Astrocyte of the hippocampus (primary cell): ENCODE data around the gene PGAP3.

Experiments
- DNase-seq: peaks from one replicate; pipeline ENCODE4 v3.0.0; 2011; ENCODE audit warnings: low read depth, low spot score

PGAP3 gene

GRCh38 chr17:39639566-39640458 is 48.0 kb downstream of the PGAP3 start:
- DNase-seq, result peak; percentile 26

GRCh38 chr17:39639043-39639442 is 48.8 kb downstream of the PGAP3 start:
- DNase-seq, result no peak

GRCh38 chr17:39638317-39638716 is 49.5 kb downstream of the PGAP3 start:
- DNase-seq, result no peak

DNA sequence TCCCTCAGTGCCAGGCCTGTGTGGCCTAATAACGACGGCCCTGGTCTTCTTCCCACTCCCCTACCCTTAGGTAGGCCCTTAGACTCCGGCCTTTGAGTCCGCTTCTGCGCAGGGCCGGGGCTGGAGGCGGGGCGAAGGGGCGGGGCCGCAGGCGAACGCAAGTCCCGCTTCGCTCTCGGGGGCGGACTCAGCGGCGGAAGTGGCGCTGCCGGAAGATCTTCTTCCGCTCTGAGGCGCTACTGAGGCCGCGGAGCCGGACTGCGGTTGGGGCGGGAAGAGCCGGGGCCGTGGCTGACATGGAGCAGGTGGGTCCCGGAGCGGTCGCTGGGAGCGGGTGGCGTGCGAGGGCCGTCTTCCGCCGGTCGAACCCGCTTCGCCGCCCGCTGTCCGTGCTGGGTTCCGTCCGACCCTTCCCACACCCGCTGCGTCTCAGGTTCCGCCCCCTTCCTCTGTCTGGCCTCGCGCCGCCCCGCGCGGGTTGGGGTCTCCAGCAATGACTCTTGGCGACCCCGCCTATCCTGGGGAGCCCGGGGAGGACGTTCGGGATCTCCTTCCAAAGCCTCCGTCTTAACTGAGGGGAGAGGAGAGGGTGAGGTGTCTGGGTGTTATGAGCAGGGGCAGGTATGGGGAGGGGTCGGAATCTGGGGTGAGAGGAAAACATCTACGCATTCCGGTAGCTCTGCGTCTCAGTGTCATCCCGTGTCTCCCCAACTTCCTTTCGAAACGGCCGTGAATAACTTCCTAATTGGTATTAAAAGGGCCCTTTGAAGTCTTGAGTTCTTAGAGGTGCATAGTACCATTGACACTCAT is 50.7 kb downstream of the PGAP3 start, which contains the start of gene STARD3:
Gene STARD3, plus strand, starts transcription at position 218 of the 810 bp plus-strand sequence. CDS start 16,388 bp downstream, outside the sequence.
- peak; percentile 93 for DNase-seq

GRCh38 chr17:39636587-39636926 is 51.3 kb downstream of the PGAP3 start:
- DNase-seq, result no peak

DNA sequence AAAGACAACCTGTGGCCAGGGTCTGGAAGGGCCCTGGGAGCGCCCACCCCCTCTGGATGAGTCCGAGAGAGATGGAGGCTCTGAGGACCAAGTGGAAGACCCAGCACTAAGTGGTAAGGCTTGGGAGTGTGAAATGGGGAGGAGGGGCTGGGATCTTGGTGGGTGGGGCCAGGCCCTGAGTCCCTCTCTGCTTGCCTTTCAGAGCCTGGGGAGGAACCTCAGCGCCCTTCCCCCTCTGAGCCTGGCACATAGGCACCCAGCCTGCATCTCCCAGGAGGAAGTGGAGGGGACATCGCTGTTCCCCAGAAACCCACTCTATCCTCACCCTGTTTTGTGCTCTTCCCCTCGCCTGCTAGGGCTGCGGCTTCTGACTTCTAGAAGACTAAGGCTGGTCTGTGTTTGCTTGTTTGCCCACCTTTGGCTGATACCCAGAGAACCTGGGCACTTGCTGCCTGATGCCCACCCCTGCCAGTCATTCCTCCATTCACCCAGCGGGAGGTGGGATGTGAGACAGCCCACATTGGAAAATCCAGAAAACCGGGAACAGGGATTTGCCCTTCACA is 52.2 kb downstream of the PGAP3 start:
- no peak for DNase-seq

GRCh38 chr17:39634384-39634871 is 53.4 kb downstream of the PGAP3 start:
- DNase-seq, result peak; percentile 67

DNA sequence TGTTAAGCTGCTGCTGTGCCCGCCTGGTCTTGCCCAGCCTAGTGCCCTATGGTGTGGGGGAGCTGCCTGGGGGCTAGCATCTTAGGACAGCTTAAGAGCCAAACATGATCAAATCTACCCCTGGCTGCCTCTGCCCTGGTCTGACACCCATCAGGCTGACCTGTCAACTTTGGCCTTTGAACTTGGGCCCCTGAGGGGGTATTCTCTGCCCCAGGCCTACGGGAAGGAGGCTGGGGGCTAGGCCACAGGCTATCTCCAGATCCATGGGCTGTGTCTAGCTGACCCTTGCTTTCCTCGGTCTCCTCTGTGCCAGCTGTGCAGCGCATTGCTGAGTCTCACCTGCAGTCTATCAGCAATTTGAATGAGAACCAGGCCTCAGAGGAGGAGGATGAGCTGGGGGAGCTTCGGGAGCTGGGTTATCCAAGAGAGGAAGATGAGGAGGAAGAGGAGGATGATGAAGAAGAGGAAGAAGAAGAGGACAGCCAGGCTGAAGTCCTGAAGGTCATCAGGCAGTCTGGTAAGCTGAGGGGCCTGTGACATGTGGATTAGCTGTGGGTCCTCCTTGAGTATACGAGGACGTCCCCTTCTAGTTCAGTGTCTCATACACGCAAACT is 54.2 kb downstream of the PGAP3 start:
- DNase-seq, result no peak

DNA sequence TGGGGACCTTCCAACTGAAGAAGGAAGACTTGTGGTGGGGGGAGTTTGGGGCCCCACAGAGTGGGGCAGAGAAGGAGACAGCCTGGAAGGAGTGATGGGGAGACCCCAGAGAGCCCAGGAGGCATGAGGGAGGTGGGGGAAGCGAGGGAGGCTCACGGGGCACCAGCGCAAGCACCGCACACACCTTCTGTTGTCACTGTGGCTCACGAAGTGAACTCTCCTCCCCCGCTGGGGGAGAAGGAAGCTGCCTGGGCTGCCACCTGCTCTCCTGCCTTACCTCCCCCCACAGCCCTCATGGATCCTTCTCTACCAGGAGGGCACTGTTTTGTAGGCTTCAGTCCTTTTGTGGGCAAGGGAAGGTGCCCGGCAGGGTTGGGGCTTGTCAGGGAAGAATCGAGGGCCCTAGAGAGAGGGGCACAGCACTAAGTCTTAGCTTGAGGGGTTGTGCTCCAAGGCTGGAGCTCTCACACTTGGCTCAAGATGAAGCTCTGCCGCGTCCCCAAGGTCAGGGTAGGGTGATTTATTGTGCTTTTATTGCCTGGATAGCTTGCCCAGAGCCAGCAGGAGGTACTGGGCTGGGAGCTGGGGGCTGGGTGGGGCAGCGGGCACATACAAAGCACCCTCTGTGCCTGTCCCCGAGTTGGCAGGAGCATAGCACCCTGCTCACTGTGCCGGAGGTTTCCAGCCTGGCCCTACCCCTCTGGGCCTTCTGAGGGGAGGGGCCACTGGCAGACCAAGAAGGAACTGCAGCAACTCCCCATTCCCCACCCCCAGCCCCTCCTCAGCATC is 55.5 kb downstream of the PGAP3 start:
- DNase-seq, result no peak

DNA sequence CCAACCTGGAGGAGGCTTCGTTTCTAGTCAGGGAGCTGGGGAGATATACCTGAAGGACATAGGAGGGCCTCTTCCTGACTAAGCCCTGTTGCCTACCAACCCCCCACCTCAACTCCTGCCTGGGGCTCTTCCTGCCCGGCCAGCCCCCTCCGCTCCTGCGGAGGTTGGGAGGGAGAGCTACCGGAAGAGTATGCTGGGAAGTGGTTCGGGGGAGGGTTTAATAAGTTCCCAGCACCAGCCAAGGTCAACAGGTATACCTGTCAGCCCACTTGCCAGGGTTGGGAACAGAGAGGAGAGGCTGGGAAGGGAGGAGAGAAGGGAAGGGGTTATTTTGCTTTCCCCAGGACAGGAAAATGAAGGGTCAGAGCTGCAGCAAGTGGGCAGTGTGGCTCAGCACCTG is 56.5 kb downstream of the PGAP3 start:
- DNase-seq, result no peak

DNA sequence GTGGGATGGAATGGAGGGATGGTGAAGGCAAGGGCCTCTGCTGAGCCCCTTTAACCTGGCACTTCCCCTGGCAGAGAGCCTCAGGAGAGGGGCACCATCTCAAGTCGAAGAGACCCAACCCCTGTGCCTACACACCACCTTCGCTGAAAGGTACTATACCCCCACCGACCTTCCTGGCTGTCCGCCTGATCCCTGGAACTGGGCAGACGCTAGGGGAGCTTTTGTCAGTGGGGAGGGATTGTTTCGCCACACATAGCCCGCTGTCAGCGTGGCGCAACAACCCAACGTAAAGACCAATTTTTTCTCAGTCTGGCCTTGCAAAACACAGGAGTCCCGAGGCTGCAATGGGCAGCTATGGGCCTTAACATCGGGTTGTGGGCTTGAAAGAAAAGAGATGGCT is 58.0 kb downstream of the PGAP3 start:
- DNase-seq, result no peak

GRCh38 chr17:39629494-39629880 is 58.4 kb downstream of the PGAP3 start:
- no peak for DNase-seq

- no peak for DNase-seq
Measured at GRCh38 chr17:39628655-39629493, 59.0 kb downstream of the PGAP3 start.

DNA sequence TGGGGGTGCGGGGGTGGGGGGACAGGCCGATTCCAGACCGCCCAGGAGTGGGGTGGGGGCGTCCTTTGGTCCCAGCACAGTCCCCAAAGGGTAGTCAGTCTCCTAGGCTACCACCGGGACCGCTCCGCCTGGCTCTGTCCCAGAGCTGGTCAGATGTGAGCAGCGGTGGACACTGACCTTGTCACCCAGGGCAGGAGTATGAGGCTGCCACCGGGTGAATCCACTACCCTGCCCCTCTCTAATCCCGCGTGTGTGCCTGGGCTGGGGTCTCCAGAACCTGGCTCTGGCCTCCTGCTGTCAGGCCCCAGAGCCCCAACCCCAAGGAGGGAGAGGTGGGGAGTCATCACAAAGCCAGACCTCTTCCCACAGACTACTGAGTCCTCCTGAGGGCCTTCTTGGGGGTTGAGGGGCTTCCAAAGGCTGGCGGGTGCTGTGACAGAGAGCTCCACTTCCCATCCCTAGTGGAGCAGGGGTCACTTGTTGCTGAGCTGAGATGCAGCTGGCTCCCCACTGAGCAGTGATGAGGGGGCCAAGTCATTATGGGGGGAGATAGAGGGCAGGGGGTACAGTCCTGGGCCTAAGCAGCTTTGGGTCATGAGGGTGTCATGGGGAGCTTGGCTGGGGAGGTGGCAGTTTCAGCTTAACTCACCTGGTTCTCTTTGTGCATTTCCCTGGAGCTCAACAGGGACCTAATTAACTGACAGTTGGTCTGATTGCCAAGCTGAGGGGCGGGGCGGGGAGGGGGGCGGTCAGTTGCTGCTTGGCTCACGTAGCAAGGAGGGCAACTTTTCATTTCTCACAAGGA is 59.9 kb downstream of the PGAP3 start:
- DNase-seq, result no peak

DNA sequence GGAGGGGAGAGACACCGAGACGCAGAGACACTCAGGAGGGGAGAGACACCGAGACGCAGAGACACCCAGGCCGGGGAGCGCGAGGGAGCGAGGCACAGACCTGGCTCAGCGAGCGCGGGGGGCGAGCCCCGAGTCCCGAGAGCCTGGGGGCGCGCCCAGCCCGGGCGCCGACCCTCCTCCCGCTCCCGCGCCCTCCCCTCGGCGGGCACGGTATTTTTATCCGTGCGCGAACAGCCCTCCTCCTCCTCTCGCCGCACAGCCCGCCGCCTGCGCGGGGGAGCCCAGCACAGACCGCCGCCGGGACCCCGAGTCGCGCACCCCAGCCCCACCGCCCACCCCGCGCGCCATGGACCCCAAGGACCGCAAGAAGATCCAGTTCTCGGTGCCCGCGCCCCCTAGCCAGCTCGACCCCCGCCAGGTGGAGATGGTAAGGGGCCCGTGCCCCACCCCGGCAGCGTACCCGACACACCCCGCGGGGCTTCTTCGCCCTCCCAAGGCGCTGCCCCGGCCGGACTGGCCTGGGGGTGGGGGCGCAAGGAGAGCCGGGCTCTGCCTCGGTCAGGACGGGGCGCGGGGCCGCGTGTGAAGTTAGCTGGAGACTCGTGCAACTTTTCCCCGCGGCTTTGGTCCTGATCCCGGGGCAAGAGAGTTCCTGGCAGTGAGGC is 60.7 kb downstream of the PGAP3 start:
- no peak for DNase-seq

DNA sequence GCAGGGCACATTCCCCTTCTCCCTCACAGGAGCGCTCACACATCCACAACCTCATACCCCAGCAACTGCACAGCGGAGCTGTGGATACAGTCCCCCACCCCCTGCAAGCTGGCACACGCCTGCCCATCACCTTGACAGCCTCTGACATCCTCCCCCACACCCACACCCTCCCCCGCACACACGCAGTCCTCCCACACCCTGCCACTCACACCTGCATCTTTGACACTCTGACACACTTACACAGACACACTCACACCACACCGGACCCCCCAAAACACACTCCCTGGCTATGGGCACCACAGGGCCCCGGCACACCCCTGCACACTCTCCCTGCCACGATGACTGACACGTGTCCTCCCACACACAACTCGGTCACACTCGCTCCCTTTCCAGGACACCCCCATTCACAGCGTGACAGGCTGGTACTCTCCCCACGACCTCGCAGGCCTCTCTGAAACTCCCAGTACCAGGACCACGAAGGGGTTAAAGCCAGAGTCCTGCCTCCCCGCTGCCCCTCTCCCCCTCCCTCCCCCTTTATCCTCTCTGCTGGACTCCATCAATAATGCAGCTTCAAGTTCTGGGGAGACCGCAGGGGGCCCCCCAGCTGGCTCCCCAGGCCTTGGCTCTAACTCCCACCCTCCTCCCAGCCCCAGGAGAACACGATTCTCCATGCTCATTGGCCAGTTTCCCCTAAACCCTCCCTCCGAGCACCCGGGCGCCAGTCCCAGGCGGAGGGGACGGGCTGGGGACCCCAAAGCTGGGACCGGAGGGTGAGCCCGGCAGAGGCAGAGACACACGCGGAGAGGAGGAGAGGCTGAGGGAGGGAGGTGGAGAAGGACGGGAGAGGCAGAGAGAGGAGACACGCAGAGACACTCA is 61.4 kb downstream of the PGAP3 start, which contains the start of gene PPP1R1B:
Gene PPP1R1B, plus strand, starts transcription at position 782 of the 876 bp plus-strand sequence. CDS start 441 bp downstream, outside the sequence.
- DNase-seq, result peak; percentile 26

- no peak for DNase-seq
Measured at GRCh38 chr17:39625198-39625785, 62.6 kb downstream of the PGAP3 start.
